Stimulated activated CD8-positive, alpha-beta memory T cell treated with anti-CD3 and anti-CD28 coated beads, Interleukin-2, amount 100 ng/mL, for 48 hours (primary cell): ENCODE measurements around the gene COL6A1.

Source experiments
- DNase-seq, 2 donors: peaks; one replicate each; pipeline ENCODE4 v3.0.0-alpha.2; 2020; ENCODE audit warnings: low read depth in 2 of 2

The COL6A1 gene

GRCh38 chr21:45994086-45994661, 12.6 kb downstream of the COL6A1 start:
- DNase-seq = no peak

DNA sequence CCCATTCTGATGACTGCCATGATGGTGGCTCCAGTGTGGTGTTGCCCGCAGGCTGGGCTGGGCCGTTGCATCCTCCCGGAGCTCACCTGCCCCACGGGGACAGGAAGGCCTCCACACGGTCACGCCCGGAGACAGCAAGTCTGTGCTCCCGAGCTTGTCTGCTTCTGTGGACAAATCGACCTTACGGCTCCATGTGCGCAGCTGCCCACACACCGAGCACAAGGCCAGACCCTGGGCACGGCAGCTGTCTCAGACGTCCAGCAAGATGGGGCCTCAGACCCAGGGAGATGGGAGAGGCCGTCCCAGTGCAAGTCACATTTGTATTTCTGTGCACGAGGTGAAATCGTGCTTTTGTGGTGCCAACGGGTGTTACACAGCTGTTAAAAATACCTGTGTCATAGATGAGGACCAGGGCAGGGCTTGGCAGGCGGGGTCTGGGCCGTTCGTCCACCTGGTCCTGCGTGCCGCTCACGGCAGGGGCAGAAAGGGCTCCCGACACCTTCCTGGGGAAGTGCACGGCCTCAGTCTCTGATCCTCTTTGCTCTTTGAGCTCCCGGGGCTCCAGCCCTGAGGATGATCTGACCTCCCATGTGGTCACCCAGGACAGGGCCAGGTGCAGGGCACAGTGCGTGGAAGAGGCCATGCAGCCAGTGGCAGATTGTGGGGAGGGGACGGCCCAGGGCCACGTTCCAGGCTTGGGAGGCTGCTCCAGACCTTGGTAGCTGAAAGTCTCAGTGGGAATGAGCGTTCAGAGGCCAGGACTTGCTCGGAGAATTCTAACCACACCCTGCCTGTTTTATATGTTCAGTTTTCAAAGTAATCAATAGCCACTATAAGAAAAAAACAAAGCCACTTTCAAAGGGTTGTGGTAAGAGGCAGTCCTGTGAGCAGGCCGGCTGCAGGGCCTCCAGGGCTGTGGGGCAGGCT, 13.5 kb downstream of the COL6A1 start:
- DNase-seq = no peak

DNA sequence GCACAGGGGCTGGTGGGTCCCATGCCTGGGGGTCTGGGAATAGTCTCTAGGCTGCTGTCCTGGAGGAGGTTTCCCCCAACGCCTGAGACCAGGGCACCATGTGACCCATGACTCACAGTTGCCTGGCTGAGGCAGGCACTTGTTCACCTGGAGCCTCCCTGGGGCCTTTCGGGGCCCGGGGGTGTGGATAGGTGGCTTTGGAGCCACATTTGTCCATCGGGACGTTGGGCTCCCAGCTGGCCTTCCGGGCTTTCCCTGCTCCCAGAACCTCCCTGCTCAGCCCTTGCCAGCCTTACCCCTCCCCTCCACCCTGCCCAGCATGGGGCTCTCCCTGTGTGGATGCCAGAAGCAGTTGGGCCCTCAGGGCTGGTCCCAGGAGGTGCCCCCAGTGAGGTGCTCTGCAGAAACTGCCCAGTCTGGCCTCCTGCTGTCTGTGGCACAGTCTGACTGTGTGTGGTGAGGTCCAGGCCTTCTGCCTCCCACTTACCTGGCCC, 14.2 kb downstream of the COL6A1 start:
- DNase-seq = no peak

GRCh38 chr21:45996311-45997204, 15.0 kb downstream of the COL6A1 start:
- DNase-seq = no peak

- DNase-seq = no peak
Observed at GRCh38 chr21:45997205-45997494, 15.6 kb downstream of the COL6A1 start.

DNA sequence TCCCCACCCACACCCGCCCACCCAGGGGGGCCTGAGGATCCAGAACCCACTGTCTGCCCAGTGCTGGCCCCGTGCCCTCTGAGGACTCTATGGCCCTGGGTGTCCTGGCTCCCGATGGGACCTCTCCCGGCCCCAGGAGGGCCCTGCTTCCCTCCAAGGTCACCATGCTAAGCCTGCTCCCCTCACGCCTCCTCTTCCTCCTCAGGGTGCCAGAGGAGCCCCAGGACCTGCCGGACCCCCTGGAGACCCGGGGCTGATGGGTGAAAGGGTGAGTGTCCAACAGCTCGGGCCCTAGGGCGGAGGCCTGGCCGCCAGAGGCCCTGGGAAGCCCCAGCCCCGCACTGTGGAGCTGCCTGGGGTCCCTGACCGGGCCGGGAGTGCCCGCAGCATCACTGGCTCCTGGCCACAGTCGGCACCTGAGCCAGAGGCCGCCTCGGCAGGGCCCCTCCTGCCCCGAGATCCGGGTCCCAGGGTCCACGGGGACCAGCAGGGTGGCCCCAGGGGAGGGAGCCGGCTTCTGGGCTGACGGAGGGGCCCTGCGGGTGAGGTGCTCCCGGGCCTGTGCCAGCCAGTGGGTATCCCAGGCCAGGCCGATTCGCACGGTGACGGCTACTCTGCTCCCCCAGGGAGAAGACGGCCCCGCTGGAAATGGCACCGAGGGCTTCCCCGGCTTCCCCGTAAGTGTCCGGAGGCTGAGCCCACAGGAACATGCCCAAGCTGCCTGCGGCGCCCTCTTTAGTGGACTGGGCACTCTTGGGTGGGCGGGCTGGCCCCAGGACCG, 16.1 kb downstream of the COL6A1 start:
- DNase-seq = no peak

GRCh38 chr21:45998276-45998701, 16.7 kb downstream of the COL6A1 start:
- DNase-seq = no peak

DNA sequence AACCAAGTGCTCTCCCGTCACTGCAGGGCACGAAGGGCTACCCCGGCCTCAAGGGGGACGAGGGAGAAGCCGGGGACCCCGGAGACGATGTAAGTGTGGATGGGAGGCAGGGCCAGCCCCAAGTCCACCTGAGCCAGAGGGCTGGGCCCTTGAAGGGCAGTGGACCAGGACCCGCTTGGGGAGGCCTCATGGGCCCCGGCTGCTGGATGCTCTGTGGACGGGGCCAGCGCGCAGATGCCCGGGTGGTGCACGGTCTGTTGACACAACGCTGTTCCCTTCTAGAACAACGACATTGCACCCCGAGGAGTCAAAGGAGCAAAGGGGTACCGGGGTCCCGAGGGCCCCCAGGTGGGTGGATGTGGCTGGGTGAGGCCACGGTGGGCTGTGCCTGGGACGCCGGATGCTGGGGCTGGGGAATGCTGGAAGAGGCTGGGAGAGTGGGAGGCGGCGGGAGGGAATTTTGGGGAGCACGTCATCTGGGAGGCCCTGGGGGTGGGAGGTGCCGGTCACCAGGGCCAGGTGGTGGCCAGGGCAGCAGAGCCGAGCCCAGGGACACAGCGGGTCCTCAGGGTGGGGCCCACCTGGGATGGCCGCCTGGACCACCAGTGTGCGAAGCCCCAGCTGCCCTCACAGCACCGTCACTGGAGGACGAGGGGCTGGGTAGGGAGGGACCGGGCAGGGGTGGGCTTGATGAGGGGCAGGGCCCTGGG, 17.5 kb downstream of the COL6A1 start:
- no peak for DNase-seq

GRCh38 chr21:45999581-46000181, 18.1 kb downstream of the COL6A1 start:
- DNase-seq = no peak

DNA sequence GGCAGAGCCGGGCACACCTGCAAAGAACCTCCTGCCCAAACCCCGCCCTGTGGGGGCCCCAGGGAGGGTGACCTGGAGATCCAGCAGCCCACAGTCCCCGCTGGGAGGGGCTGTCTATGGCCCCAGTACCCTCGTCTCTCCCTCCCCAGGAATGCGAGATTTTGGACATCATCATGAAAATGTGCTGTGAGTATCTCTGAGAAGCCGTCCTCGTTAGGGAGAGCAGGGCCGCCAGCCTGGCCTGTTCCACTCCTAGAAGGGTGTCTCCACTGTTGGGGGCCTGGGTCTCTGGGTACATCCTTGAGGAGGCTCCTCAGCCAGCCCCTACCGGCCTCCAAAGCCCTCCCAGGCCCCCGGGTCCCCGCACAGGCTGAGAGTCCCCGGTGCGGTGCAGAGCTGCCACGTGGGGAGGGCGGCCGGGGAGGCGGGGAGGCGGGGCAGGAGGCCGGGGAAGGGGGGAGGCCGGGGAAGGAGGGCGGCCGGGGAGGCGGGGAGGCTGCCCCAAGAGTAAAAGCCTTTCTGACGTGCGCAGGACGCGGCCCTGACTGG, 18.7 kb downstream of the COL6A1 start:
- DNase-seq = no peak

- no peak for DNase-seq
Observed at GRCh38 chr21:46000731-46001641, 19.4 kb downstream of the COL6A1 start.

DNA sequence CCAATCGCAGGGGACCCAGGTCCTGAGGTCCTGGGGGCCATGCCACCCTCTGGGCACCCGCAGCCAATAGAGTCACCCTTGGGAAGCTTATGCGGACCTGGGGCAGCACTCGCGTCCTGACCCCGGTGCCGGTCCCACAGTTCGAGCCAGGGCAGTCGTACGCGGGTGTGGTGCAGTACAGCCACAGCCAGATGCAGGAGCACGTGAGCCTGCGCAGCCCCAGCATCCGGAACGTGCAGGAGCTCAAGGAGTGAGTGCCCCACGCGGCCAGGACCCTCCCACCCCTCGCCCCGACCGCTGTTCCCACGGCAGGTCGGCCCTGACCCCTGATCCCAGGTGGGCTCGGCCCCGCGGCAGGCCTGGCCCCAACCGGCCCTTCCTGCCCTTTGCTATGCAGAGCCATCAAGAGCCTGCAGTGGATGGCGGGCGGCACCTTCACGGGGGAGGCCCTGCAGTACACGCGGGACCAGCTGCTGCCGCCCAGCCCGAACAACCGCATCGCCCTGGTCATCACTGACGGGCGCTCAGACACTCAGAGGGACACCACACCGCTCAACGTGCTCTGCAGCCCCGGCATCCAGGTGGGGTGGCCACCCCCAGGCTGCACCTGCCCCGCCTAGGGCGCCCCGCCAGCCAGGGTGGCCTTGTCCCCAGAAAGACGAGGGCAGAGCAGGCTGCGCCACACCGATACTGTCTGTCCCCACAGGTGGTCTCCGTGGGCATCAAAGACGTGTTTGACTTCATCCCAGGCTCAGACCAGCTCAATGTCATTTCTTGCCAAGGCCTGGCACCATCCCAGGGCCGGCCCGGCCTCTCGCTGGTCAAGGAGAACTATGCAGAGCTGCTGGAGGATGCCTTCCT, 20.5 kb downstream of the COL6A1 start:
- DNase-seq = no peak

GRCh38 chr21:46002841-46003574, 21.4 kb downstream of the COL6A1 start:
- no peak for DNase-seq

- DNase-seq = no peak
Observed at GRCh38 chr21:46003575-46004007, 22.0 kb downstream of the COL6A1 start.

DNA sequence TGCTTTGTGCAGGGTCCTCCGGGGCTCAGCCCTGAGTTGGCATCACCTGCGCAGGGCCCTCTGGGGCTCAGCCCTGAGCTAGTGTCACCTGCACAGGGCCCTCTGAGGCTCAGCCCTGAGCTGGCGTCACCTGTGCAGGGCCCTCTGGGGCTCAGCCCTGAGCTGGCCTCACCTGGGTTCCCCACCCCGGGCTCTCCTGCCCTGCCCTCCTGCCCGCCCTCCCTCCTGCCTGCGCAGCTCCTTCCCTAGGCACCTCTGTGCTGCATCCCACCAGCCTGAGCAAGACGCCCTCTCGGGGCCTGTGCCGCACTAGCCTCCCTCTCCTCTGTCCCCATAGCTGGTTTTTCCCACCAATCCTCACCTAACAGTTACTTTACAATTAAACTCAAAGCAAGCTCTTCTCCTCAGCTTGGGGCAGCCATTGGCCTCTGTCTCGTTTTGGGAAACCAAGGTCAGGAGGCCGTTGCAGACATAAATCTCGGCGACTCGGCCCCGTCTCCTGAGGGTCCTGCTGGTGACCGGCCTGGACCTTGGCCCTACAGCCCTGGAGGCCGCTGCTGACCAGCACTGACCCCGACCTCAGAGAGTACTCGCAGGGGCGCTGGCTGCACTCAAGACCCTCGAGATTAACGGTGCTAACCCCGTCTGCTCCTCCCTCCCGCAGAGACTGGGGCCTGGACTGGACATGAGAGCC, 22.7 kb downstream of the COL6A1 start:
- DNase-seq = no peak

GRCh38 chr21:46005081-46005480, 23.5 kb downstream of the COL6A1 start:
- no peak for DNase-seq

DNA sequence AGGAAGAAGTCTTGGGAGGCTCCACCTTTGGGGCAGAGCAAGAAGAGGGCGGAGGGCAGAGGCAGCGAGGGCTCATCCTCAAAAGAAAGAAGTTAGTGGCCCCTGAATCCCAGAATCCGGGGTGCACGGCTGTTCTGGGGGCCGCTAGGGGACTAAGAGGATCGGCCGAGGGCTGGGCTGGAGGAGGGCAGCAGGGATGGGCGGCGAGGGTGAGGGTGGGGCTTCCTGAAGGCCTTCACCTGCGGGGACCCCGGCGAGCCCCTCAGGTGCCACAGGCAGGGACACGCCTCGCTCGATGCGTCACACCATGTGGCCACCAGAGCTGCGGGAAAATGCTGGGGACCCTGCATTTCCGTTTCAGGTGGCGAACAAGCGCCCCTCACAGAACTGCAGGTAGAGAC, 23.9 kb downstream of the COL6A1 start:
- DNase-seq = no peak
